ENCODE measurements around the gene MRPL55.

Gene MRPL55

GRCh38 chr1:228101994-228102790 lies 6.9 kb downstream of the MRPL55 start:
- H3K27ac ChIP-seq (ENCODE audit: low read length): peak overlapping the region; percentile 27; the same call in 1 of the 2 replicates
- DNase-seq: peak; percentile 60
- no peaks in the 10 kb centered on the region for H3K9me3 ChIP-seq (replicated peaks; ENCODE audit: insufficient read depth, low read length)
- TF ChIP-seq, protein P1, sequence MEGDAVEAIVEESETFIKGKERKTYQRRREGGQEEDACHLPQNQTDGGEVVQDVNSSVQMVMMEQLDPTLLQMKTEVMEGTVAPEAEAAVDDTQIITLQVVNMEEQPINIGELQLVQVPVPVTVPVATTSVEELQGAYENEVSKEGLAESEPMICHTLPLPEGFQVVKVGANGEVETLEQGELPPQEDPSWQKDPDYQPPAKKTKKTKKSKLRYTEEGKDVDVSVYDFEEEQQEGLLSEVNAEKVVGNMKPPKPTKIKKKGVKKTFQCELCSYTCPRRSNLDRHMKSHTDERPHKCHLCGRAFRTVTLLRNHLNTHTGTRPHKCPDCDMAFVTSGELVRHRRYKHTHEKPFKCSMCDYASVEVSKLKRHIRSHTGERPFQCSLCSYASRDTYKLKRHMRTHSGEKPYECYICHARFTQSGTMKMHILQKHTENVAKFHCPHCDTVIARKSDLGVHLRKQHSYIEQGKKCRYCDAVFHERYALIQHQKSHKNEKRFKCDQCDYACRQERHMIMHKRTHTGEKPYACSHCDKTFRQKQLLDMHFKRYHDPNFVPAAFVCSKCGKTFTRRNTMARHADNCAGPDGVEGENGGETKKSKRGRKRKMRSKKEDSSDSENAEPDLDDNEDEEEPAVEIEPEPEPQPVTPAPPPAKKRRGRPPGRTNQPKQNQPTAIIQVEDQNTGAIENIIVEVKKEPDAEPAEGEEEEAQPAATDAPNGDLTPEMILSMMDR (IDR thresholded peaks at IDR 0.05; ENCODE audit: low read length): peak; percentile 42
- TF ChIP-seq EZH2phosphoT487 (IDR thresholded peaks at IDR 0.05; ENCODE audit: low read length): no peak
- peak overlapping the region; percentile 82 for H3K4me2 ChIP-seq (ENCODE audit: low read depth, low read length)
- peaks cover 60% of the 10 kb centered on the region for H3F3A ChIP-seq (ENCODE audit: insufficient read depth, low read length)
- peaks cover 65% of the 10 kb centered on the region for H3K79me2 ChIP-seq (ENCODE audit: low read length)
- H3K36me3 ChIP-seq (replicated peaks; ENCODE audit: insufficient read depth, low read length): peaks cover 16% of the 10 kb centered on the region; the same call in 1 of the 2 replicates
- H3K9ac ChIP-seq (ENCODE audit: low read length): peak overlapping the region; percentile 59
- H3K9me2 ChIP-seq (replicated peaks; ENCODE audit: insufficient read depth, low read length): no peaks in the 10 kb centered on the region
- peaks cover 13% of the 10 kb centered on the region for H3K4me1 ChIP-seq (ENCODE audit: low read length)
- peaks cover 28% of the 10 kb centered on the region for H4K20me1 ChIP-seq (ENCODE audit: insufficient read depth, low read length)
- H3K27me3 ChIP-seq (replicated peaks; ENCODE audit: insufficient read depth, low read length): no peaks in the 10 kb centered on the region
- H3K4me3 ChIP-seq (ENCODE audit: low read length): peak overlapping the region; percentile 90
- H2AFZ ChIP-seq (ENCODE audit: low read length): peak overlapping the region; percentile 47; the same call in 1 of the 2 replicates

DNA sequence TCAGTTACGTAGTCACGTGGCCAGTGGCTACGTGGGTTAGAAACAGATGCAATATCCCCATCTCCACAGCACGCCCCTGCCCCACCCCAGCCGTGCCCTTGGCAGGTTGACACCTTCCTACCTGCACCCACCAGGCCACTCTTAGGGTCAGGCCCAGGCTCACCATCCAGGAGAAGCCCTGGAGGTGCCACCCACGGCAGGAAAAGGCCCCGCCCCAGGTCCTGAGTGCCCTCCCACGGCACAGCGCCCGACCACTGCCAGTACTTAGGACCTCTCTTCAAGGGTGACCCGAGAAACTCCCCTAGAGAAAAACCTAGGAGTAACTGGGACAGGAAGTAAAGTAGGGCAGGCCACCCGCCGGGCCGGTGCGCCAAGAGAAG lies 7.5 kb downstream of the MRPL55 start:
- no peak overlapping the region for H2AFZ ChIP-seq (ENCODE audit: low read length)
- peaks cover 34% of the 10 kb centered on the region for H4K20me1 ChIP-seq (ENCODE audit: insufficient read depth, low read length)
- peaks cover 16% of the 10 kb centered on the region; the same call in 1 of the 2 replicates for H3K36me3 ChIP-seq (replicated peaks; ENCODE audit: insufficient read depth, low read length)
- H3K27me3 ChIP-seq (replicated peaks; ENCODE audit: insufficient read depth, low read length): no peaks in the 10 kb centered on the region
- H3K79me2 ChIP-seq (ENCODE audit: low read length): peaks cover 65% of the 10 kb centered on the region
- peak overlapping the region; percentile 1; the same call in 1 of the 2 replicates for H3K27ac ChIP-seq (ENCODE audit: low read length)
- peaks cover 13% of the 10 kb centered on the region for H3K4me1 ChIP-seq (ENCODE audit: low read length)
- TF ChIP-seq EZH2phosphoT487 (IDR thresholded peaks at IDR 0.05; ENCODE audit: low read length) (no peak), EZH2 (optimal IDR thresholded peaks at IDR 0.05; ENCODE audit: low read depth, low read length) (no peak)
- TF ChIP-seq, protein P1 (IDR thresholded peaks at IDR 0.05; ENCODE audit: low read length): no peak
- peak overlapping the region; percentile 82 for H3K4me2 ChIP-seq (ENCODE audit: low read depth, low read length)
- no peaks in the 10 kb centered on the region for H3K9me2 ChIP-seq (replicated peaks; ENCODE audit: insufficient read depth, low read length)
- no peak for DNase-seq
- H3K4me3 ChIP-seq (ENCODE audit: low read length): peak overlapping the region; percentile 90
- peak overlapping the region; percentile 59; the same call in 1 of the 2 replicates for H3K9ac ChIP-seq (ENCODE audit: low read length)
- H3K9me3 ChIP-seq (replicated peaks; ENCODE audit: insufficient read depth, low read length): no peaks in the 10 kb centered on the region
- H3F3A ChIP-seq (ENCODE audit: insufficient read depth, low read length): peaks cover 64% of the 10 kb centered on the region

GRCh38 chr1:228100822-228101613 lies 8.1 kb downstream of the MRPL55 start:
- H3K4me1 ChIP-seq (ENCODE audit: low read length): peaks cover 13% of the 10 kb centered on the region
- no peaks in the 10 kb centered on the region for H3K9me2 ChIP-seq (replicated peaks; ENCODE audit: insufficient read depth, low read length)
- peak overlapping the region; percentile 59; the same call in 1 of the 2 replicates for H3K9ac ChIP-seq (ENCODE audit: low read length)
- peaks cover 67% of the 10 kb centered on the region for H3F3A ChIP-seq (ENCODE audit: insufficient read depth, low read length)
- peaks cover 16% of the 10 kb centered on the region; the same call in 1 of the 2 replicates for H3K36me3 ChIP-seq (replicated peaks; ENCODE audit: insufficient read depth, low read length)
- H3K9me3 ChIP-seq (replicated peaks; ENCODE audit: insufficient read depth, low read length): no peaks in the 10 kb centered on the region
- H3K4me3 ChIP-seq (ENCODE audit: low read length): peak overlapping the region; percentile 90; the same call in 1 of the 2 replicates
- H2AFZ ChIP-seq (ENCODE audit: low read length): no peak overlapping the region
- peak overlapping the region; percentile 1; the same call in 1 of the 2 replicates for H3K27ac ChIP-seq (ENCODE audit: low read length)
- no peak for TF ChIP-seq EZH2 (optimal IDR thresholded peaks at IDR 0.05; ENCODE audit: low read depth, low read length)
- TF ChIP-seq, protein P1 (IDR thresholded peaks at IDR 0.05; ENCODE audit: low read length): no peak
- TF ChIP-seq EZH2phosphoT487 (IDR thresholded peaks at IDR 0.05; ENCODE audit: low read length): no peak
- peaks cover 39% of the 10 kb centered on the region for H4K20me1 ChIP-seq (ENCODE audit: insufficient read depth, low read length)
- H3K79me2 ChIP-seq (ENCODE audit: low read length): peaks cover 68% of the 10 kb centered on the region
- no peaks in the 10 kb centered on the region for H3K27me3 ChIP-seq (replicated peaks; ENCODE audit: insufficient read depth, low read length)
- DNase-seq: no peak
- H3K4me2 ChIP-seq (ENCODE audit: low read depth, low read length): peak overlapping the region; percentile 82
